ENCODE measurements around the gene KIAA1958.

KIAA1958 gene

DNA sequence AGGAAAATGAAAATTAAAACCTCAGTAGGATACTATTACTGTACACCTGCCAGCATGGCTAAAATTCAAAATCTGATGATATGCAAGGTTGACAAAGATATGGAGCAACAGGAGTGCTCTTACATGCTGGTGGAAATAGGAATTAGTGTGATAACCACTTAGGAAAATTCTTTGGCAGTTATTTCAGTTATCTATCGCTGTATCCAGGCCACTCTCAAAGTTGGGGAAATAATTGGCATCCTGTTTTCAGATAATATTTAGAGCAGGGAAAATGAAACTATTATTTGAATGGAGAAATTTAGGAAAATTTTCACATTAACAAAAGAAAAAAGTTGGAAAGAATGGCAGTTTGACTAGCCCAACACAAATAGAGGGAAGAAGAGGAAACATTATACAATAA, 50.9 kb downstream of the KIAA1958 start:
- TF ChIP-seq EGR1 (IDR thresholded peaks at IDR 0.05) (no peak), ZBTB7A (IDR thresholded peaks at IDR 0.05; ENCODE audit: low read depth) (no peak), CEBPB (IDR thresholded peaks at IDR 0.05) (no peak), TCF12 (IDR thresholded peaks at IDR 0.05; ENCODE audit: low read depth) (no peak), FOXM1 (IDR thresholded peaks at IDR 0.05; ENCODE audit: borderline replicate concordance, low read depth) (no peak), USF1 (IDR thresholded peaks at IDR 0.05) (no peak), EP300 (IDR thresholded peaks at IDR 0.05; ENCODE audit: borderline replicate concordance) (no peak), MAX (IDR thresholded peaks at IDR 0.05) (no peak), YY1 (IDR thresholded peaks at IDR 0.05; ENCODE audit: low read depth) (no peak), TEAD4 (IDR thresholded peaks at IDR 0.05) (no peak), TAF1 (IDR thresholded peaks at IDR 0.05; ENCODE audit: low read depth) (no peak), NFIC (IDR thresholded peaks at IDR 0.05) (no peak), CREB1 (IDR thresholded peaks at IDR 0.05; ENCODE audit: low read depth) (no peak), RAD21 (IDR thresholded peaks at IDR 0.05; ENCODE audit: low read depth) (no peak)
- TF ChIP-seq, protein P1, sequence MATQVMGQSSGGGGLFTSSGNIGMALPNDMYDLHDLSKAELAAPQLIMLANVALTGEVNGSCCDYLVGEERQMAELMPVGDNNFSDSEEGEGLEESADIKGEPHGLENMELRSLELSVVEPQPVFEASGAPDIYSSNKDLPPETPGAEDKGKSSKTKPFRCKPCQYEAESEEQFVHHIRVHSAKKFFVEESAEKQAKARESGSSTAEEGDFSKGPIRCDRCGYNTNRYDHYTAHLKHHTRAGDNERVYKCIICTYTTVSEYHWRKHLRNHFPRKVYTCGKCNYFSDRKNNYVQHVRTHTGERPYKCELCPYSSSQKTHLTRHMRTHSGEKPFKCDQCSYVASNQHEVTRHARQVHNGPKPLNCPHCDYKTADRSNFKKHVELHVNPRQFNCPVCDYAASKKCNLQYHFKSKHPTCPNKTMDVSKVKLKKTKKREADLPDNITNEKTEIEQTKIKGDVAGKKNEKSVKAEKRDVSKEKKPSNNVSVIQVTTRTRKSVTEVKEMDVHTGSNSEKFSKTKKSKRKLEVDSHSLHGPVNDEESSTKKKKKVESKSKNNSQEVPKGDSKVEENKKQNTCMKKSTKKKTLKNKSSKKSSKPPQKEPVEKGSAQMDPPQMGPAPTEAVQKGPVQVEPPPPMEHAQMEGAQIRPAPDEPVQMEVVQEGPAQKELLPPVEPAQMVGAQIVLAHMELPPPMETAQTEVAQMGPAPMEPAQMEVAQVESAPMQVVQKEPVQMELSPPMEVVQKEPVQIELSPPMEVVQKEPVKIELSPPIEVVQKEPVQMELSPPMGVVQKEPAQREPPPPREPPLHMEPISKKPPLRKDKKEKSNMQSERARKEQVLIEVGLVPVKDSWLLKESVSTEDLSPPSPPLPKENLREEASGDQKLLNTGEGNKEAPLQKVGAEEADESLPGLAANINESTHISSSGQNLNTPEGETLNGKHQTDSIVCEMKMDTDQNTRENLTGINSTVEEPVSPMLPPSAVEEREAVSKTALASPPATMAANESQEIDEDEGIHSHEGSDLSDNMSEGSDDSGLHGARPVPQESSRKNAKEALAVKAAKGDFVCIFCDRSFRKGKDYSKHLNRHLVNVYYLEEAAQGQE (IDR thresholded peaks at IDR 0.05; ENCODE audit: low read depth), result no peak

- TF ChIP-seq NFIC (IDR thresholded peaks at IDR 0.05) (no peak), USF1 (IDR thresholded peaks at IDR 0.05) (no peak), TEAD4 (IDR thresholded peaks at IDR 0.05) (no peak), TAF1 (IDR thresholded peaks at IDR 0.05; ENCODE audit: low read depth) (no peak), YY1 (IDR thresholded peaks at IDR 0.05; ENCODE audit: low read depth) (no peak), EGR1 (IDR thresholded peaks at IDR 0.05) (no peak), FOXM1 (IDR thresholded peaks at IDR 0.05; ENCODE audit: borderline replicate concordance, low read depth) (no peak), CREB1 (IDR thresholded peaks at IDR 0.05; ENCODE audit: low read depth) (no peak), TCF12 (IDR thresholded peaks at IDR 0.05; ENCODE audit: low read depth) (no peak), RAD21 (IDR thresholded peaks at IDR 0.05; ENCODE audit: low read depth) (no peak), MAX (IDR thresholded peaks at IDR 0.05) (no peak), ZBTB7A (IDR thresholded peaks at IDR 0.05; ENCODE audit: low read depth) (no peak), CEBPB (IDR thresholded peaks at IDR 0.05) (no peak), EP300 (IDR thresholded peaks at IDR 0.05; ENCODE audit: borderline replicate concordance) (no peak)
- TF ChIP-seq, protein P1 (IDR thresholded peaks at IDR 0.05; ENCODE audit: low read depth), result no peak
Observed at GRCh38 chr9:112540800-112541199, 54.2 kb downstream of the KIAA1958 start.

GRCh38 chr9:112541685-112542084, 55.1 kb downstream of the KIAA1958 start:
- no peak for TF ChIP-seq EP300 (IDR thresholded peaks at IDR 0.05; ENCODE audit: borderline replicate concordance)
- TF ChIP-seq MAX (IDR thresholded peaks at IDR 0.05), result no peak
- TF ChIP-seq USF1 (IDR thresholded peaks at IDR 0.05), result no peak
- TF ChIP-seq ZBTB7A (IDR thresholded peaks at IDR 0.05; ENCODE audit: low read depth), result no peak
- no peak for TF ChIP-seq YY1 (IDR thresholded peaks at IDR 0.05; ENCODE audit: low read depth)
- TF ChIP-seq NFIC (IDR thresholded peaks at IDR 0.05), result no peak
- TF ChIP-seq RAD21 (IDR thresholded peaks at IDR 0.05; ENCODE audit: low read depth), result no peak
- TF ChIP-seq EGR1 (IDR thresholded peaks at IDR 0.05), result no peak
- TF ChIP-seq CREB1 (IDR thresholded peaks at IDR 0.05; ENCODE audit: low read depth), result no peak
- TF ChIP-seq, protein P1 (IDR thresholded peaks at IDR 0.05; ENCODE audit: low read depth), result no peak
- no peak for TF ChIP-seq FOXM1 (IDR thresholded peaks at IDR 0.05; ENCODE audit: borderline replicate concordance, low read depth)
- no peak for TF ChIP-seq TCF12 (IDR thresholded peaks at IDR 0.05; ENCODE audit: low read depth)
- no peak for TF ChIP-seq CEBPB (IDR thresholded peaks at IDR 0.05)
- no peak for TF ChIP-seq TEAD4 (IDR thresholded peaks at IDR 0.05)
- TF ChIP-seq TAF1 (IDR thresholded peaks at IDR 0.05; ENCODE audit: low read depth), result no peak

Measured in Ishikawa (cell line).